Measurements from ENCODE around the gene CALB2. TPM values are rescaled to one million over a fixed set of nuclear protein-coding genes. Genes with fewer than 3 reads are reported as not detected.

CALB2 gene
- polyA plus RNA-seq, 1 donor from 2014 or later, result 1.1 TPM

DNA sequence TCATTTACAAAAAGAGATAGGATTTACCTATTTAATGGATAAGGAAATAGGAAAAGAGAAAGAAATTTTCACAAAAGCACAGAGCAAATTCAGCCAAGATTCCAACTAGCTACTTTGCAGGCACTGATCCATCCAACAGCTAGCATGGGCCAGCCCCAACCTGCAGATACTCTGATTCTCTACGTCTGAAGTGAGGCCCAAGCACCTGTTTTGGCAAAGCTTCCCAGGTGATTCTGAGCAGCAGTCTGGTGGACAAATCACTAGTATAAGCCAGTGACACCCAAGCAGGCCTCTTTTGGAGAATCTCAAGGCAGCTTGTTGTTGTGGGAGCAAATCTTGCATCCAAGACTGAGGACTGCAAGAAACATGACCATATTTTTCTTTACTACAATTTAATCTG, 20.9 kb upstream of the CALB2 start:
- Histone ChIP-seq H3K9ac (ENCODE audit: low read length) (no peak overlapping the region), H3K9me2 (ENCODE audit: insufficient read depth, low read length) (no peaks in the 10 kb centered on the region), H4K20me1 (ENCODE audit: insufficient read depth) (no peaks in the 10 kb centered on the region), H3K4me3 (ENCODE audit: low read length) (no peak overlapping the region), H3K27me3 (ENCODE audit: insufficient read depth, low read depth, low read length) (no peaks in the 10 kb centered on the region), H3K36me3 (ENCODE audit: insufficient read depth, low read length) (no peaks in the 10 kb centered on the region), H3K79me2 (replicated peaks; ENCODE audit: insufficient read depth, low read length) (no peaks in the 10 kb centered on the region), H2AFZ (ENCODE audit: low read depth, low read length) (no peak overlapping the region), H3K9me3 (ENCODE audit: low read length) (no peaks in the 10 kb centered on the region), H3F3A (ENCODE audit: insufficient read depth, low read length, poor library complexity, severe bottlenecking) (no peaks in the 10 kb centered on the region), H3K27ac (ENCODE audit: low read length) (no peak overlapping the region), H3K4me2 (ENCODE audit: low read length) (no peak overlapping the region)
- no peak for TF ChIP-seq SMC3 (conservative IDR thresholded peaks at IDR 0.05; ENCODE audit: poor library complexity)
- TF ChIP-seq TAF1 (IDR thresholded peaks at IDR 0.05; ENCODE audit: low read depth), result no peak
- TF ChIP-seq, protein P1, sequence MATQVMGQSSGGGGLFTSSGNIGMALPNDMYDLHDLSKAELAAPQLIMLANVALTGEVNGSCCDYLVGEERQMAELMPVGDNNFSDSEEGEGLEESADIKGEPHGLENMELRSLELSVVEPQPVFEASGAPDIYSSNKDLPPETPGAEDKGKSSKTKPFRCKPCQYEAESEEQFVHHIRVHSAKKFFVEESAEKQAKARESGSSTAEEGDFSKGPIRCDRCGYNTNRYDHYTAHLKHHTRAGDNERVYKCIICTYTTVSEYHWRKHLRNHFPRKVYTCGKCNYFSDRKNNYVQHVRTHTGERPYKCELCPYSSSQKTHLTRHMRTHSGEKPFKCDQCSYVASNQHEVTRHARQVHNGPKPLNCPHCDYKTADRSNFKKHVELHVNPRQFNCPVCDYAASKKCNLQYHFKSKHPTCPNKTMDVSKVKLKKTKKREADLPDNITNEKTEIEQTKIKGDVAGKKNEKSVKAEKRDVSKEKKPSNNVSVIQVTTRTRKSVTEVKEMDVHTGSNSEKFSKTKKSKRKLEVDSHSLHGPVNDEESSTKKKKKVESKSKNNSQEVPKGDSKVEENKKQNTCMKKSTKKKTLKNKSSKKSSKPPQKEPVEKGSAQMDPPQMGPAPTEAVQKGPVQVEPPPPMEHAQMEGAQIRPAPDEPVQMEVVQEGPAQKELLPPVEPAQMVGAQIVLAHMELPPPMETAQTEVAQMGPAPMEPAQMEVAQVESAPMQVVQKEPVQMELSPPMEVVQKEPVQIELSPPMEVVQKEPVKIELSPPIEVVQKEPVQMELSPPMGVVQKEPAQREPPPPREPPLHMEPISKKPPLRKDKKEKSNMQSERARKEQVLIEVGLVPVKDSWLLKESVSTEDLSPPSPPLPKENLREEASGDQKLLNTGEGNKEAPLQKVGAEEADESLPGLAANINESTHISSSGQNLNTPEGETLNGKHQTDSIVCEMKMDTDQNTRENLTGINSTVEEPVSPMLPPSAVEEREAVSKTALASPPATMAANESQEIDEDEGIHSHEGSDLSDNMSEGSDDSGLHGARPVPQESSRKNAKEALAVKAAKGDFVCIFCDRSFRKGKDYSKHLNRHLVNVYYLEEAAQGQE (IDR thresholded peaks at IDR 0.05; ENCODE audit: borderline replicate concordance), result no peak
- TF ChIP-seq MXI1 (conservative IDR thresholded peaks at IDR 0.05; ENCODE audit: poor library complexity, severe bottlenecking), result no peak
- TF ChIP-seq, protein P2, sequence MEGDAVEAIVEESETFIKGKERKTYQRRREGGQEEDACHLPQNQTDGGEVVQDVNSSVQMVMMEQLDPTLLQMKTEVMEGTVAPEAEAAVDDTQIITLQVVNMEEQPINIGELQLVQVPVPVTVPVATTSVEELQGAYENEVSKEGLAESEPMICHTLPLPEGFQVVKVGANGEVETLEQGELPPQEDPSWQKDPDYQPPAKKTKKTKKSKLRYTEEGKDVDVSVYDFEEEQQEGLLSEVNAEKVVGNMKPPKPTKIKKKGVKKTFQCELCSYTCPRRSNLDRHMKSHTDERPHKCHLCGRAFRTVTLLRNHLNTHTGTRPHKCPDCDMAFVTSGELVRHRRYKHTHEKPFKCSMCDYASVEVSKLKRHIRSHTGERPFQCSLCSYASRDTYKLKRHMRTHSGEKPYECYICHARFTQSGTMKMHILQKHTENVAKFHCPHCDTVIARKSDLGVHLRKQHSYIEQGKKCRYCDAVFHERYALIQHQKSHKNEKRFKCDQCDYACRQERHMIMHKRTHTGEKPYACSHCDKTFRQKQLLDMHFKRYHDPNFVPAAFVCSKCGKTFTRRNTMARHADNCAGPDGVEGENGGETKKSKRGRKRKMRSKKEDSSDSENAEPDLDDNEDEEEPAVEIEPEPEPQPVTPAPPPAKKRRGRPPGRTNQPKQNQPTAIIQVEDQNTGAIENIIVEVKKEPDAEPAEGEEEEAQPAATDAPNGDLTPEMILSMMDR (IDR thresholded peaks at IDR 0.05; ENCODE audit: poor library complexity, severe bottlenecking), result no peak
- no peak for TF ChIP-seq RAD21 (conservative IDR thresholded peaks at IDR 0.05)
- no peak for TF ChIP-seq EZH2 (IDR thresholded peaks at IDR 0.05; ENCODE audit: borderline replicate concordance, insufficient read depth, low read length, poor library complexity, severe bottlenecking)
- no peak for TF ChIP-seq EP300 (conservative IDR thresholded peaks at IDR 0.05; ENCODE audit: poor library complexity, severe bottlenecking)
- TF ChIP-seq POLR2AphosphoS5 (IDR thresholded peaks at IDR 0.05), result no peak

DNA sequence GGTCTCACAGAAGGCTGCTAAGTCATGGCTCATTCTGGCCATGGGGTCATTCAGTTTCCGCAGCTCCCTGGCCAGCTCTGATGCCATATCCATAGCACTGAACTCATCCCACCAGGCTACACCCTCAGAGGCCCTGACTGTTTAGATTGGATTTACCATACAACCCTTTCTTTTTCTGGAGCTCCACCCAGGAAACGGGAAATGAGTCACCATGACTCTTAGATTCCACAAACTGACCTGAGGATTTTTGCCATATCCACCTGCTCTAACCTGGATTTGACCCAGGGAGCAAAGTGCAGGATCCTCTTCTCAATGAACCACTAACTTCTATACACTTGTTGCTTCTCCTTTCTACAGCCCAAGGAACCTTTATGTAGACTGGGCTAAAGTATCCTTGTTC, 20.3 kb upstream of the CALB2 start:
- Histone ChIP-seq H2AFZ (ENCODE audit: low read depth, low read length) (no peak overlapping the region), H3K27me3 (ENCODE audit: insufficient read depth, low read depth, low read length) (no peaks in the 10 kb centered on the region), H3K4me2 (ENCODE audit: low read length) (no peak overlapping the region), H4K20me1 (ENCODE audit: insufficient read depth) (no peaks in the 10 kb centered on the region), H3F3A (ENCODE audit: insufficient read depth, low read length, poor library complexity, severe bottlenecking) (no peaks in the 10 kb centered on the region), H3K9me3 (ENCODE audit: low read length) (no peaks in the 10 kb centered on the region), H3K9me2 (ENCODE audit: insufficient read depth, low read length) (no peaks in the 10 kb centered on the region), H3K79me2 (replicated peaks; ENCODE audit: insufficient read depth, low read length) (no peaks in the 10 kb centered on the region), H3K36me3 (ENCODE audit: insufficient read depth, low read length) (no peaks in the 10 kb centered on the region), H3K4me3 (ENCODE audit: low read length) (no peak overlapping the region), H3K9ac (ENCODE audit: low read length) (no peak overlapping the region), H3K27ac (ENCODE audit: low read length) (no peak overlapping the region)
- TF ChIP-seq, protein P1 (IDR thresholded peaks at IDR 0.05; ENCODE audit: borderline replicate concordance), result no peak
- no peak for TF ChIP-seq RAD21 (conservative IDR thresholded peaks at IDR 0.05)
- TF ChIP-seq, protein P2 (IDR thresholded peaks at IDR 0.05; ENCODE audit: poor library complexity, severe bottlenecking), result no peak
- TF ChIP-seq POLR2AphosphoS5 (IDR thresholded peaks at IDR 0.05), result no peak
- TF ChIP-seq TAF1 (IDR thresholded peaks at IDR 0.05; ENCODE audit: low read depth), result no peak
- TF ChIP-seq MXI1 (conservative IDR thresholded peaks at IDR 0.05; ENCODE audit: poor library complexity, severe bottlenecking), result no peak
- no peak for TF ChIP-seq EP300 (conservative IDR thresholded peaks at IDR 0.05; ENCODE audit: poor library complexity, severe bottlenecking)
- TF ChIP-seq SMC3 (conservative IDR thresholded peaks at IDR 0.05; ENCODE audit: poor library complexity), result no peak
- TF ChIP-seq EZH2 (IDR thresholded peaks at IDR 0.05; ENCODE audit: borderline replicate concordance, insufficient read depth, low read length, poor library complexity, severe bottlenecking), result no peak

Measured in neural cell (in vitro differentiated cells).